Kidney (tissue), 14 donors: ENCODE results near the gene ATAD2B. TPM values are rescaled to one million over a fixed set of nuclear protein-coding genes. Genes with fewer than 3 reads are reported as not detected.
A peak's percentile ranks its signal among the peaks of the same experiment; 100 is the strongest.

Experiments used
- DNase-seq, 5 donors: peaks; one replicate each; pipeline ENCODE4 v3.0.0-alpha.2; 2013 to 2020
- FAIRE-seq: peaks from 2 replicates; lab custom pipeline; 2012; peaks lifted over from hg19 to GRCh38; lab: Jason Lieb, UNC
- H3K27ac ChIP-seq, 2 donors: one replicate each; pipeline ENCODE4 v1.7.0; 2013; ENCODE audit warnings: low read depth in 2 of 2, low read length in 2 of 2, inconsistent platforms in 1 of 2
- H3K27me3 ChIP-seq: one replicate; pipeline ENCODE4 v1.7.1; 2013; ENCODE audit warnings: low read length, inconsistent platforms; ENCODE audit not compliant: control insufficient read depth, insufficient read depth
- H3K36me3 ChIP-seq, 3 donors: one replicate each; pipeline versions ENCODE4 v1.7.0 to v1.7.1; 2013; ENCODE audit warnings: low read length in 3 of 3, control low read depth in 1 of 3, inconsistent platforms in 1 of 3; ENCODE audit not compliant: insufficient read depth in 3 of 3, control insufficient read depth in 2 of 3
- H3K4me1 ChIP-seq, 3 donors: one replicate each; pipeline versions ENCODE4 v1.7.0 to v1.7.1; 2013; ENCODE audit warnings: low read length in 3 of 3, inconsistent platforms in 1 of 3, low read depth in 1 of 3; ENCODE audit not compliant: control insufficient read depth in 2 of 3, insufficient read depth in 2 of 3
- H3K4me3 ChIP-seq, 3 donors: one replicate each; pipeline versions ENCODE4 v1.7.0 to v1.8.1; 2013; ENCODE audit warnings: low read length in 3 of 3, control low read depth in 1 of 3, inconsistent platforms in 1 of 3
- H3K9ac ChIP-seq, 3 donors: one replicate each; pipeline versions ENCODE4 v1.7.0 to v1.7.1; 2013; ENCODE audit warnings: low read length in 3 of 3, control low read depth in 1 of 3, inconsistent platforms in 1 of 3
- H3K9me3 ChIP-seq, 3 donors: one replicate each; pipeline versions ENCODE4 v1.7.0 to v1.7.1; 2013; ENCODE audit warnings: low read length in 3 of 3, control low read depth in 1 of 3, inconsistent platforms in 1 of 3; ENCODE audit not compliant: control insufficient read depth in 2 of 3, insufficient read depth in 1 of 3
- CTCF ChIP-seq: IDR thresholded peaks from 3 replicates; pipeline ENCODE4 v1.5.1; 2012; ENCODE audit warnings: mild to moderate bottlenecking, moderate library complexity, borderline replicate concordance; ENCODE audit not compliant: insufficient read depth; ENCODE audit errors: extremely low read depth
- intact Hi-C: fragments of 100-400 bp; cut with DNase I; formaldehyde crosslinking; loops from one replicate; pipeline ENCODE4 v1.11.1; 2022
- polyA plus RNA-seq: library from polyadenylated mRNA; stranded (reverse); fragments of 350-450 nt; fragmentation: Illumina TruSeq; extraction: RNeasy Lipid Tissue Mini Kit (QIAGEN cat#74804); gene quantifications from one replicate; pipeline ENCODE4 v1.2.3, GENCODE V29; 2014; ENCODE audit warnings: low read depth, low replicate concordance; ENCODE audit not compliant: insufficient read depth
- total RNA-seq: library from RNA; stranded (reverse); fragmentation: NEBNext Ultra II Directional; extraction: Animal tissue kit (Norgen Biotek cat#: 25700); gene quantifications from one replicate; pipeline ENCODE4 v1.2.1, GENCODE V29; 2021
- donor health status: control.
- donor health status: control.
- donor health status: control.
- donor health status: control.
- donor health status: control.
- donor health status: DM: yes; HTN: yes; CAD: no.
- donor health status: Normal renal cell carcinoma (clear cell type).

The ATAD2B gene
- total and polyA plus RNA-seq, 2 donors from 2014 or later: 2.3 to 28.7 TPM

- intact Hi-C loops: no loop called here
- Histone ChIP-seq H3K27ac (no peak overlapping the region), H3K9me3 (no peaks in the 10 kb centered on the region), H3K27me3 (no peaks in the 10 kb centered on the region), H3K4me3 (no peak overlapping the region), H3K9ac (no peak overlapping the region), H3K4me1 (peaks cover 0 to 3% (median 0%) of the 10 kb centered on the region in 3 donors), H3K36me3 (peaks cover 0 to 2% (median 0%) of the 10 kb centered on the region in 3 donors)
- no peak for TF ChIP-seq CTCF
- DNase-seq (no peak), FAIRE-seq (no peak)
Observed at GRCh38 chr2:23712756-23713151, 214.2 kb downstream of the ATAD2B start.

- TF ChIP-seq CTCF: no peak
- intact Hi-C loops: no loop called here
- Histone ChIP-seq H3K4me1 (peaks cover 0 to 3% (median 0%) of the 10 kb centered on the region in 3 donors), H3K9ac (no peak overlapping the region), H3K27ac (no peak overlapping the region), H3K4me3 (no peak overlapping the region), H3K27me3 (no peaks in the 10 kb centered on the region), H3K9me3 (no peaks in the 10 kb centered on the region), H3K36me3 (peaks cover 0 to 2% (median 0%) of the 10 kb centered on the region in 3 donors)
- no peak for FAIRE-seq
- peak in 2 of 5 donors; percentile 28 to 39 for DNase-seq
Observed at GRCh38 chr2:23711979-23712755, 214.8 kb downstream of the ATAD2B start.

GRCh38 chr2:23709311-23709710 is 217.6 kb downstream of the ATAD2B start:
- Histone ChIP-seq H3K4me3 (no peak overlapping the region), H3K9me3 (no peaks in the 10 kb centered on the region), H3K9ac (no peak overlapping the region), H3K27me3 (no peaks in the 10 kb centered on the region), H3K4me1 (peaks cover 0 to 3% (median 0%) of the 10 kb centered on the region in 3 donors), H3K36me3 (peaks cover 0 to 2% (median 0%) of the 10 kb centered on the region in 3 donors), H3K27ac (no peak overlapping the region)
- no peak for TF ChIP-seq CTCF
- FAIRE-seq (no peak), DNase-seq (no peak)
- intact Hi-C loops: no loop called here
